ENCODE data around the gene XG.

Gene XG

GRCh38 chrX:2823795-2824386, 72.1 kb downstream of the XG start:
- no peak for DNase-seq

DNA sequence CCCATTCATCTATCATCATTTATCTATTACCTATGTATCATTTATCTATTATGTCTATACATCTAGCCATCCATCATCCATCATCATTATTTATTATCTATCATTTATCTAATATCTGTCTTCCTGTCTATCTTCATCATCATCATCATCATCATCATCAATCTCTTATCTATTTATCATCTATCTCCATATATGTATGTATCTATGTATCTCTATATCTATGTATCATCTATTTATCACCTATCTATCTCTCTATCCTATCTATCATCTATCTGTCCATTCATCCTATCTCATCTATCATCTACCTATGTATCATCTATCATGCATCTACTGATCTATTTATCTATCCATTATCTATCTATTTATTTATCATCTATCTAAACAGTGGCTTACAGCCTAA, 73.0 kb downstream of the XG start:
- no peak for DNase-seq

- no peak for DNase-seq
Measured at GRCh38 chrX:2828344-2828958, 76.6 kb downstream of the XG start, which contains the start of gene GYG2. TSS of gene GYG2 (plus strand) at chrX:2828930. CDS start at chrX:2830189, 1,259 bp downstream.

GRCh38 chrX:2828959-2829411, 77.1 kb downstream of the XG start:
- DNase-seq: no peak

- no peak for DNase-seq
Measured at GRCh38 chrX:2829469-2830246, 77.8 kb downstream of the XG start.

GRCh38 chrX:2831471-2832228, 79.8 kb downstream of the XG start:
- DNase-seq: no peak

- DNase-seq: no peak
Measured at GRCh38 chrX:2837961-2838360, 86.1 kb downstream of the XG start.

DNA sequence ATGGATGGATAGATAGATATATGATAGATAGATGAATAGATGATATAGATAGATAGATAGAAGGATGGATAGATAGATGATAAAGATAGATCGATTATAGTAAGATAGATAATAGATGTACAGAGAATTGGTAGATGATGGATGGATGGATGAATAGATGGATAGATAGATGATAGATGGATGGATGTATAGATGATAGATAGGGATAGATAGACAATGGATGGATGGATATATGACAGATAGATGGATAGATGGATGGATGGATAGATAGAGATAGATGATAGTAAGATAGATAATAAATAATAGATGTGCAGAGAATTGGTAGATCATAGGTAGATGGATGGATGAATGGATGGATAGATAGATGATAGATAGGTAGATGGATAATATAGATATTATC, 89.1 kb downstream of the XG start:
- no peak for DNase-seq

DNA sequence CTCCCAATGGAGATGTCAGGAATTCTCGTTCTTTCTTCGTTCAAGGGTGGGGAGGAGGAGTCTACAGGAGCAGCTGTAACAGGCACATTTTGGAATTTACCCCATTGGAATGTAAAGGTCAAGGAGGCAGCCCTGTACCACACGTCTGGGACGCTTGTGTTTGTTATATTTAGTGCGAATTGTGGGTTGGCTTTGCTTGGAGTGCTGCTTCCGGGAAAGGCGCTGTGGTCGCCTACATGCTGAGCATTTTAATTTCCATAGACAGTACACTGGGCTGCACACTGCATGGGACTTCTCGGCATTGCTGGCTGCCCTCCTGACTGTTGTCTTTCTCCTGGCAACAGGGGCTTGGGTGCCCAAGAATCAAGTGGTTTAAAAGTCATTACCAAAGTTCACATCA, 89.7 kb downstream of the XG start:
- DNase-seq: no peak

DNA sequence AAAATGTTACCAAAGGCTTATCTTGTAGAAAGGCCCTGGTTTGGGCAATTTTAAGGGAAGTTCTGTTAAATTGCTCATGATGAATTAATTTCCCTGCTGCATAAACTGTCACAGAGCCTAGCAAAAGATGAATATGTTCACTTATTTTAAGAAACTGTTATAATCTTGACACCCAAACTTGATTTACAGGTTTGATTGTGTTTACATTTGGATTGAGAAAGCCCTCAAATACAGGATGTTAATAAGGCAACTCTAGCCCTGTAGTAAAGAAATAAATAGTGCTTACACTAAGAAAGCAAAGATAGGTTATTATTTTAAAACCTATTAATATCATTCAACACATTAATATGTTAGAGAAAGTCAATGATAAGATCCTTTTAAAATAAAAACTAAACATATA, 95.2 kb downstream of the XG start:
- DNase-seq: no peak

- no peak for DNase-seq
Measured at GRCh38 chrX:2848871-2849301, 97.0 kb downstream of the XG start.

DNA sequence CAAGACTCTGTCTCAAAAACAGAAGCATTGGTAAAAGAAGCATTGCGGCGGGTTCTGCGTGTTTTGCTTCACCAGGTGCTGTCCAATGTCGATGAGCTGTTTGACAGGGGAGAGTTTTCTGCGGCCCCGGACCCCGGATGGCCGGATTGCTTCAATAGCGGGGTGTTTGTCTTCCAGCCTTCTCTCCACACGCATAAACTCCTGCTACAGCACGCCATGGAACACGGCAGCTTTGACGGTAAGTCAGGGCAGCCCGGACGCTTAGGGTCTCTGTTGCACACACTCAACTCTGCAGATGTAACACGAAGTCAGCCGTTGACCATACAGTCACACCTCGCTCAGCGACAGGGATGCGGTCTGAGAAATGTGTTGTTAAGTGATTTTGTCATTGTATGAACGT, 103.1 kb downstream of the XG start:
- DNase-seq: no peak

DNA sequence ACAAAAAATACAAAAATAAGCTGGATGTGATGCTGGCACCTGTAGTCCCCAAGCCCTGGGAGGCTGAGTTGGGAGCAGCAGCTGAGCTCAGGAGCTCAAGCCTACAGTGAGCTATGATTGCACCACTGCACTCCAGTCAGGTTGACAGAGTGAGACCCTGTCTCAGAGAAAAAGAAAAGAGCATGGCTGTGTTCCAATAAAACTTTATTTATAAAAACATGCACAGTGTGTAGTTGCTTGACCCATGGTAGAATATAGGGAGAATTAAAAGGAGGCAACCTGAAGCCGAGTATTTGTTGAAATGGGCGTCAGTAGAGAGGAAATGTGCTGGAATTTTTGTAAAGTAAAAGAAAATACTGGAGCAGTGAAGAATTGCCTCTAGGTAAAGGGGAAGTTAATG, 103.9 kb downstream of the XG start:
- DNase-seq: no peak

GRCh38 chrX:2857566-2857965, 105.7 kb downstream of the XG start:
- DNase-seq: no peak

DNA sequence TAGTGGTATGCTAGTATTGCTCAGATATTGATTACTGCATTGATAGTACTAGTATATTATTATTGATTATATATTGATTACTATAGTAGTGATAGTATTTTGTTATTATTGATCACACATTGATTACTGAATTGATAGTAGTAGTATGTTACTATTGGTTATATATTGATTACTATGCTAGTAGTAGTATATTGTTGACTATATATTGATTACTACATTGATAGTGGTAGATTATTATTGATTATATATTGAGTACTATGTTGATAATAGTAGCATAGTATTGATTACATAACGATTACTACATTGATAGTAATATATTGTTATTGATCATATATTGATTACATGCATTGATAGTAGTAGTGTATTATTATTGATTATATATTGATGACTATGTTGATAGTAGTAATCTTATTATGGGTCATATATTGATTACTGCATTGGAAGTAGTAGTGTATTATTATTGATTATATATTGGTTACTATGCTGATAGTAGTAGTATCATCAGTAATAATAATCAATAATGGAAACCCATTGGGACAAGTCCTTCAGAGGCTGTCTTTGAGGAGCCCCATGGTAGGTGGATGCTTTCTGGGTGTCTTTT, 107.5 kb downstream of the XG start:
- no peak for DNase-seq

DNA sequence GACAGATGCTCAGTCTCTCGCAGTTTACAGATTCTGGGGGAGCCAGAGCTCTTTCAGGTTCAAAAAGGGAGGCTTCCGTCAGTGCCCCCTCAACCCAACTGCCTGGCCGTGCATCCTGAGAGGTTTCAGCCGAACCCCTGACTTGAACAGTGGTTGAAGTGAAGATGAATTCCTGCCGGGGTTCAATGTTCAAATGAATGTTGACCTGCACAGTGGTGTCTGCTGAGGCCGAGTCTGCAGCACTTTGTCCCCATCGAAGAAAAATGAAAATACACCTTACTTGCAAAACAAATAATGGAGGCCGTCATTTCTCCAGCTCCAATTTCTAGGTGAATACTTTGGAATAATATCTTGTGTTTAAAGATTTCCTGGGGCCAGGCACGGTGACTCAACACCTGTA, 110.6 kb downstream of the XG start:
- no peak for DNase-seq

DNA sequence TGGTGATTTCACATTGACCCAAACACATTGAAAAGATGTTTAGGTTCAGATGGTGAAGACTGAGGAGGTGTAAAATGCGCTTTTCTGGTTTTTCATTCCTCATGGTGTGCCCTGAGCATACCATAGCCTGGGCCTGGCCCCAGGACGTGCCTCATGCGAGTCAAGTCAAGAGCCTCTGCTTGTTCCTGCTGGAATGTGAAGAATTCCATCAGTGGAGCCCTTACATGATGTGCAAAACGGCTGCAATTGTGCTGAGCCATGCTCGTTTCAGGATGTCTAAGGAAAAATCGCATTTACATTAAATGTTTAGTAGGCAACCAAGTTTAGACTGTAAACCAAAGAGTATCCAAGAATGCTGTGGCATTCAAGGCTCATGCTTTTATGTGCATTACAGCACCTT, 111.8 kb downstream of the XG start:
- no peak for DNase-seq
